H1 (cell line): Measurements from ENCODE around the gene SLC7A10. TPM values are rescaled to one million over a fixed set of nuclear protein-coding genes. Genes with fewer than 3 reads are reported as not detected.

Source experiments
- CTCF ChIA-PET: fragments of 300-600 bp; sonication (Branson Sonifier 250); formaldehyde crosslinking; loops from one replicate; lab custom pipeline; 2021; ENCODE audit not compliant: partially characterized antibody; lab: Charles Lee
- POLR2A ChIA-PET: fragments of 300-600 bp; sonication (Branson Sonifier 250); formaldehyde crosslinking; loops from one replicate; lab custom pipeline; 2021; ENCODE audit warnings: inconsistent platforms; ENCODE audit not compliant: partially characterized antibody; lab: Charles Lee
- DNase-seq, 2 experiments: peaks; one replicate each; pipeline versions ENCODE4 v3.0.0 to v3.0.0-alpha.2; 2010 to 2022; ENCODE audit warnings: low spot score in 2 of 2, low read depth in 1 of 2, mixed read lengths in 1 of 2
- FAIRE-seq: peaks from 2 replicates; lab custom pipeline; 2011; peaks lifted over from hg19 to GRCh38; lab: Jason Lieb, UNC
- H2AFZ ChIP-seq: 2 replicates; pipeline ENCODE4 v1.8.1; 2012; ENCODE audit warnings: low read length, inconsistent platforms
- H2AK5ac ChIP-seq: 2 replicates; pipeline ENCODE4 v1.6.1; 2013; ENCODE audit warnings: low read depth, low read length
- H2BK120ac ChIP-seq: replicated peaks from 2 replicates; pipeline ENCODE3; 2013; ENCODE audit warnings: low read depth, low read length, inconsistent platforms
- H2BK12ac ChIP-seq: 2 replicates; pipeline ENCODE4 v1.6.1; 2013; ENCODE audit warnings: low read depth, low read length
- H2BK15ac ChIP-seq: 2 replicates; pipeline ENCODE4 v1.6.1; 2013; ENCODE audit warnings: low read length
- H2BK20ac ChIP-seq: 2 replicates; pipeline ENCODE4 v1.6.1; 2013; ENCODE audit warnings: low read length
- H2BK5ac ChIP-seq: 2 replicates; pipeline ENCODE4 v1.6.1; 2013; ENCODE audit warnings: low read depth, low read length
- H3K14ac ChIP-seq: 2 replicates; pipeline ENCODE4 v1.6.1; 2013; ENCODE audit warnings: inconsistent platforms; ENCODE audit not compliant: insufficient read length
- H3K18ac ChIP-seq: 2 replicates; pipeline ENCODE4 v1.6.1; 2013; ENCODE audit warnings: low read length; ENCODE audit errors: extremely low read depth
- H3K23ac ChIP-seq: 2 replicates; pipeline ENCODE4 v1.6.1; 2013; ENCODE audit warnings: inconsistent platforms; ENCODE audit not compliant: insufficient read length
- H3K23me2 ChIP-seq: 2 replicates; pipeline ENCODE4 v1.6.1; 2013; ENCODE audit warnings: low read depth, low read length
- H3K27ac ChIP-seq: 2 replicates; pipeline ENCODE4 v1.6.1; 2011; ENCODE audit warnings: low read depth, low read length, inconsistent platforms
- H3K27me3 ChIP-seq, 4 experiments: replicated peaks in 1 of 4; 1 replicate in 1 of 4; 2 replicates in 3 of 4; pipeline versions ENCODE4 v1.6.1 to v1.8.1; 2011 to 2013; ENCODE audit warnings: low read length in 3 of 4, mild to moderate bottlenecking in 3 of 4, inconsistent platforms in 2 of 4, mixed read lengths in 2 of 4, moderate library complexity in 1 of 4; ENCODE audit not compliant: control insufficient read depth in 3 of 4, insufficient read depth in 3 of 4; ENCODE audit errors: extremely low read depth in 1 of 4
- H3K36me3 ChIP-seq, 4 experiments: 2 replicates each; pipeline versions ENCODE4 v1.6.1 to v1.8.1; 2011 to 2013; ENCODE audit warnings: mild to moderate bottlenecking in 4 of 4, low read length in 3 of 4, moderate library complexity in 2 of 4, control low read depth in 1 of 4, inconsistent platforms in 1 of 4; ENCODE audit not compliant: insufficient read depth in 4 of 4, control insufficient read depth in 2 of 4
- H3K4ac ChIP-seq: replicated peaks from 2 replicates; pipeline ENCODE3; 2013; ENCODE audit warnings: low read length, low read depth, mixed read lengths, inconsistent platforms; ENCODE audit not compliant: insufficient read length
- H3K4me1 ChIP-seq, 4 experiments: replicated peaks in 1 of 4; 1 replicate in 1 of 4; 2 replicates in 3 of 4; pipeline versions ENCODE4 v1.6.1 to v1.8.1; 2011 to 2013; ENCODE audit warnings: low read length in 3 of 4, inconsistent platforms in 2 of 4, mixed read lengths in 1 of 4; ENCODE audit not compliant: insufficient read depth in 4 of 4, control insufficient read depth in 3 of 4
- H3K4me2 ChIP-seq, 2 experiments: 2 replicates each; pipeline versions ENCODE4 v1.6.1 to v1.8.1; 2011 to 2013; ENCODE audit warnings: low read depth in 2 of 2, low read length in 2 of 2, control low read depth in 1 of 2, inconsistent platforms in 1 of 2, mild to moderate bottlenecking in 1 of 2; ENCODE audit not compliant: insufficient read depth in 1 of 2
- H3K4me3 ChIP-seq, 4 experiments: fragments of 200-600, 300-600 bp in 1 of 4; sonication (generic), shearing (Covaris generic), sonication (Bioruptor Twin) in 1 of 4; 2 replicates each; pipeline versions ENCODE4 v1.5.1 to v1.8.1; 2011 to 2016; ENCODE audit warnings: low read length in 4 of 4, low read depth in 3 of 4, control low read depth in 2 of 4, inconsistent platforms in 2 of 4, mild to moderate bottlenecking in 2 of 4, mixed read lengths in 1 of 4, moderate library complexity in 1 of 4; ENCODE audit not compliant: insufficient read depth in 2 of 4; ENCODE audit errors: extremely low read depth in 1 of 4
- H3K56ac ChIP-seq: replicated peaks from 2 replicates; pipeline ENCODE3; 2013; ENCODE audit warnings: low read depth, mild to moderate bottlenecking, mixed read lengths, low read length, inconsistent platforms; ENCODE audit not compliant: insufficient read length
- H3K79me1 ChIP-seq: 2 replicates; pipeline ENCODE4 v1.6.1; 2013; ENCODE audit warnings: low read depth, low read length, control low read depth
- H3K79me2 ChIP-seq, 2 experiments: 2 replicates each; pipeline versions ENCODE4 v1.6.1 to v1.8.1; 2012 to 2013; ENCODE audit warnings: low read length in 2 of 2, mild to moderate bottlenecking in 2 of 2, inconsistent platforms in 1 of 2; ENCODE audit not compliant: insufficient read depth in 2 of 2, control insufficient read depth in 1 of 2
- H3K9ac ChIP-seq, 4 experiments: replicated peaks in 1 of 4; 1 replicate in 1 of 4; 2 replicates in 3 of 4; pipeline versions ENCODE4 v1.6.1 to v1.8.1; 2011 to 2013; ENCODE audit warnings: low read depth in 3 of 4, low read length in 3 of 4, control low read depth in 2 of 4, mild to moderate bottlenecking in 2 of 4, moderate library complexity in 2 of 4, inconsistent platforms in 1 of 4; ENCODE audit errors: extremely low read depth in 1 of 4
- H3K9me3 ChIP-seq, 2 experiments: 2 replicates each; pipeline versions ENCODE4 v1.6.1 to v1.8.1; 2012 to 2013; ENCODE audit warnings: mild to moderate bottlenecking in 2 of 2, moderate library complexity in 2 of 2, control low read depth in 1 of 2, inconsistent platforms in 1 of 2, low read depth in 1 of 2, low read length in 1 of 2, mixed read lengths in 1 of 2; ENCODE audit not compliant: insufficient read depth in 2 of 2
- H4K20me1 ChIP-seq, 2 experiments: replicated peaks in 1 of 2; 2 replicates each; pipeline versions ENCODE3 to v1.8.1; 2011 to 2013; ENCODE audit warnings: inconsistent platforms in 2 of 2, low read length in 2 of 2, mild to moderate bottlenecking in 1 of 2; ENCODE audit not compliant: insufficient read depth in 2 of 2, control insufficient read depth in 1 of 2
- H4K5ac ChIP-seq: 2 replicates; pipeline ENCODE4 v1.6.1; 2013; ENCODE audit warnings: low read length, low read depth, mixed read lengths, inconsistent platforms; ENCODE audit not compliant: insufficient read length
- H4K8ac ChIP-seq: 2 replicates; pipeline ENCODE4 v1.8.0; 2013; ENCODE audit warnings: mild to moderate bottlenecking, moderate library complexity, low read length, inconsistent platforms; ENCODE audit not compliant: insufficient read depth; ENCODE audit errors: extremely low read depth
- H4K91ac ChIP-seq: replicated peaks from 2 replicates; pipeline ENCODE3; 2013; ENCODE audit warnings: low read length, mixed read lengths, inconsistent platforms; ENCODE audit not compliant: insufficient read length
- KDM4A ChIP-seq: IDR thresholded peaks from one replicate; pipeline ENCODE4 v1.7.1; 2012; ENCODE audit warnings: low read depth, mild to moderate bottlenecking, moderate library complexity, low read length, inconsistent platforms; ENCODE audit not compliant: severe bottlenecking
- SIN3A ChIP-seq, 2 experiments: IDR thresholded peaks in 1 of 2; conservative IDR thresholded peaks in 1 of 2; 2 replicates each; pipeline ENCODE4 v1.6.1; 2011 to 2012; ENCODE audit warnings: low read length in 2 of 2, improper control_type of control experiment in 1 of 2, low read depth in 1 of 2, mild to moderate bottlenecking in 1 of 2
- WGBS, 2 experiments: shearing (Covaris generic) in 1 of 2; methylation state at CpG; one replicate each; pipeline versions ENCODE4 v1.1.6 to v1.1.7; 2013 to 2015; ENCODE audit warnings: low lambda C conversion rate in 2 of 2, mixed read lengths in 2 of 2, inconsistent platforms in 1 of 2, low coverage in 1 of 2, missing lambda C conversion rate in 1 of 2; ENCODE audit not compliant: insufficient replicate concordance in 2 of 2, insufficient coverage in 1 of 2, insufficient read length in 1 of 2; ENCODE audit errors: extremely low coverage in 1 of 2, missing lambda C conversion rate in 1 of 2; 5-methylcytosine and 5-hydroxymethylcytosine counted together
- polyA plus RNA-seq, 7 experiments: library from polyadenylated mRNA; depleted of rRNA in 3 of 7; stranded (reverse) in 5 of 7; unstranded in 2 of 7; fragments of >200 nt in 5 of 7; fragments of 200-250 nt in 2 of 7; gene quantifications; 1 replicate in 5 of 7; 2 replicates in 1 of 7; 4 replicates in 1 of 7; pipeline versions ENCODE4 v1.2.1 to v1.2.3, GENCODE V29; 2011 to 2013; ENCODE audit warnings: missing spikeins in 2 of 7, mixed read lengths in 2 of 7
- total RNA-seq: library from RNA; stranded (reverse); fragmentation: NEBNext Ultra II Directional; extraction: Animal tissue kit (Norgen Biotek cat#: 25700); gene quantifications from 2 replicates; pipeline ENCODE4 v1.2.1, GENCODE V29; 2021

The SLC7A10 gene
- total and polyA plus RNA-seq, 2 of the 8 experiments (the other 6 are each of a cell fraction or from before 2014, with no cell fraction given), result 3.7 to 7.1 TPM

- no peaks in the 10 kb centered on the region for H3K36me3 ChIP-seq
- no peak overlapping the region for H3K4ac ChIP-seq
- peaks cover 3% of the 10 kb centered on the region; the same call in 1 of the 2 replicates for H3K23me2 ChIP-seq
- peaks cover 0 to 23% (median 10%) of the 10 kb centered on the region in 4 experiments; a peak in 5 of 7 replicates for H3K27me3 ChIP-seq
- no peak overlapping the region for H4K5ac ChIP-seq
- peak overlapping the region; percentile 57 to 73 for H3K4me2 ChIP-seq
- H2BK5ac ChIP-seq, result no peak overlapping the region
- H3K4me1 ChIP-seq, result peaks cover 0 to 4% (median 1%) of the 10 kb centered on the region in 4 experiments; a peak in 4 of 7 replicates
- no peak overlapping the region for H3K27ac ChIP-seq
- no peak overlapping the region for H2AK5ac ChIP-seq
- DNase-seq (no peak), FAIRE-seq (no peak)
- peak overlapping the region in 1 of 4 experiments; percentile 61; a peak in 1 of 7 replicates for H3K9ac ChIP-seq
- no peak overlapping the region for H2AFZ ChIP-seq
- ChIA-PET POLR2A (interaction anchor here (1.2 kb wide), 1 partner anchor 15 kb away, joined by 6 read pairs; no protein-coding TSS in a partner anchor), CTCF (interaction anchor here (1.9 kb wide), 1 partner anchor 8 kb away, joined by 6 read pairs; no protein-coding TSS in a partner anchor)
- H2BK120ac ChIP-seq, result no peak overlapping the region
- no peak overlapping the region for H4K8ac ChIP-seq
- H3K79me1 ChIP-seq, result peaks cover 3% of the 10 kb centered on the region; the same call in 1 of the 2 replicates
- no peak overlapping the region for H3K18ac ChIP-seq
- peak overlapping the region; percentile 44 to 89 (median 56); a peak in 7 of 8 replicates for H3K4me3 ChIP-seq
- H3K14ac ChIP-seq, result no peak overlapping the region
- H3K56ac ChIP-seq, result no peak overlapping the region
- H3K9me3 ChIP-seq, result no peaks in the 10 kb centered on the region
- H2BK20ac ChIP-seq, result no peak overlapping the region
- no peak overlapping the region for H2BK12ac ChIP-seq
- WGBS, 2 experiments, result no CpG with 5 or more reads among the region's 57 CpGs
- no peak overlapping the region for H4K91ac ChIP-seq
- H3K79me2 ChIP-seq, result no peaks in the 10 kb centered on the region
- peaks cover 0 to 6% of the 10 kb centered on the region in 2 experiments for H4K20me1 ChIP-seq
- peak; percentile 41 for TF ChIP-seq KDM4A
- no peak for TF ChIP-seq SIN3A (conservative IDR thresholded peaks at IDR 0.05 in 1 of 2, IDR thresholded peaks at IDR 0.05 in 1 of 2; ENCODE audit: low read depth in 1 of 2, low read length in 2 of 2)
- H3K23ac ChIP-seq, result no peak overlapping the region
- H2BK15ac ChIP-seq, result no peak overlapping the region
Observed at GRCh38 chr19:33194532-33194885, 31.1 kb downstream of the SLC7A10 start.
